ENCODE results near the gene SYT3.
"Not testable (repeated sequence)": the region's sequence is repeated elsewhere in the genome, so short reads cannot be mapped to it uniquely, and the experiment has no call there.

The SYT3 gene

GRCh38 chr19:50602935-50603334 lies 36.7 kb downstream of the SYT3 start:
- DNase-seq (ENCODE audit: low read depth): no peak

GRCh38 chr19:50602496-50602895 lies 37.2 kb downstream of the SYT3 start:
- DNase-seq (ENCODE audit: low read depth): no peak

- DNase-seq (ENCODE audit: low read depth): no peak
Observed at GRCh38 chr19:50602089-50602422, 37.6 kb downstream of the SYT3 start.

GRCh38 chr19:50601407-50602088 lies 38.1 kb downstream of the SYT3 start:
- no peak for DNase-seq (ENCODE audit: low read depth)

- DNase-seq (ENCODE audit: low read depth): no peak
Observed at GRCh38 chr19:50599427-50599826, 40.3 kb downstream of the SYT3 start.

- DNase-seq (ENCODE audit: low read depth): no peak
Observed at GRCh38 chr19:50590191-50590590, 49.5 kb downstream of the SYT3 start.

GRCh38 chr19:50581795-50582660 lies 57.7 kb downstream of the SYT3 start:
- not testable (repeated sequence) for DNase-seq (ENCODE audit: low read depth)

GRCh38 chr19:50580970-50581634 lies 58.6 kb downstream of the SYT3 start:
- no peak for DNase-seq (ENCODE audit: low read depth)

- DNase-seq (ENCODE audit: low read depth): no peak
Observed at GRCh38 chr19:50580240-50580639, 59.4 kb downstream of the SYT3 start.

GRCh38 chr19:50576769-50577168 lies 62.9 kb downstream of the SYT3 start:
- not testable (repeated sequence) for DNase-seq (ENCODE audit: low read depth)

GRCh38 chr19:50573741-50574461 lies 65.8 kb downstream of the SYT3 start:
- DNase-seq (ENCODE audit: low read depth): no peak

All from HS-5 (cell line).